NCI-H748 treated with DMSO at 0.1 percent for 48 hours (cell line): Measurements from ENCODE around the gene UBXN4.
"Not testable (repeated sequence)": the region's sequence is repeated elsewhere in the genome, so short reads cannot be mapped to it uniquely, and the experiment has no call there.

Experiments used
- DNase-seq: peaks from one replicate; lab custom pipeline; 2025; lab: John Stamatoyannopoulos, UW

The UBXN4 gene

DNA sequence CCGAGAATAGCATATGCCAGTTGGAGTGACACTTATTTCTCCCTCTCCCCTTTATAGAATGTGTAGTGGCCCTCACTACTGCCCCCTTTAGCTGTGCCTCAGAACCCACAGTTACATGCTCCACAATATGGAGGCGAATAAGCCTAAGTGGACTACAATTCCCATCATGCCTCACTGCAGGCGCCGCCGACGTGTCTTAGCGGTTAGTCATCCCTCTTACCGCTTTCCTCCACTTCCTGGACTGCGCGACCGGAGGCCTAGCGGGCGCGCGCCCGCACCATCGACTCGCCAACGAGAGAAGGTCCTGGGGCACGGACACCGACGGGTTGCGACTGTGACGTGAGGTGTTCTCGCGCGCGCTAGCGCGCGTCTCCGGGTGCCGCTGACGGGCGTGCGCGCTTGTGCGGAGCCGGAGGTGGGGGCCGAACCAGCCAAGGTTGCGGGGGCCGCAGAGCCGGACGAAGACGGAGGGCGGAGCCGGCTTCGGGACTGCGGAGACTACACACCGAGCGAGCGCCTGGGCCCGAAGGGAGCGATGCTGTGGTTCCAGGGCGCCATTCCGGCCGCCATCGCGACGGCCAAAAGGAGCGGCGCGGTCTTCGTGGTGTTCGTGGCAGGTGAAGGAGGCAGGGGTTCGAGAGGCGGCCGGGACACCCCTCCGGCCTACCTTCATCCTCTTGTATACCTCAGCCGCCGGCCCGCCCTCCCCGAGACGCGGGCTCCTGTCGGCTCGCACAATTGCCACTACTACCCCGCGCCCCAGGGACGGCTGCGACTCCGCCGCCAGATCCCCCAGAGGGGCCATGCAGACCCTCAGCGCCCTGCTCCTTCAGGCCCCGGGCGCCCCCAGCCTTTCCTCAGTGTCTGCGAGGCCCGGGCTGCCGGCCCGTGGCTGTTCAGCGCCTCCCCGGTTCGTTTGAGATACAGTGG lies at the start of gene UBXN4:
TSS of gene UBXN4 (plus strand) at position 461 of the 930 bp plus-strand sequence. CDS start at position 536, 75 bp downstream.
- DNase-seq: peak; percentile 84

DNA sequence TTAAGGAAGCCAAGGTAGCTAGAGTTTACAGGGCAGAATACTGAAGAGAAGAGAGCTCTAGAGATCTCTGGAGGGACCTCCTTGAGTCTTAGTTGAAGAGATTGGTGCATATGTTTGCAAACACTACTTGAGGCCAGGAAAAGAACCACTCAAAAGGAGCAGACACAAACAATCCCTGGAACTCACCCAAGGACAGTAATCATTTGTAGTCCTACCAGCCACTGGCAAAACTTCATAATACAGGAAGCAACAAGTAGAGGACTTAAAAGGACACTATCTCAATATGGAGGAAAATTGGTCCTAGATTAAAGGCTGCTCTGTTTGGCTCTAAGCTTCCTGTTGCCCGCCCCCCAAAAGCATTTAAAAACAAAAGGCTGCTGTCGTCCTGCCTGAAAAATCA lies 46.9 kb upstream of the UBXN4 start:
- DNase-seq: no peak

- DNase-seq: no peak
These were observed 42.8 kb upstream of the UBXN4 start for GRCh38 chr2:135698838-135699237.

DNA sequence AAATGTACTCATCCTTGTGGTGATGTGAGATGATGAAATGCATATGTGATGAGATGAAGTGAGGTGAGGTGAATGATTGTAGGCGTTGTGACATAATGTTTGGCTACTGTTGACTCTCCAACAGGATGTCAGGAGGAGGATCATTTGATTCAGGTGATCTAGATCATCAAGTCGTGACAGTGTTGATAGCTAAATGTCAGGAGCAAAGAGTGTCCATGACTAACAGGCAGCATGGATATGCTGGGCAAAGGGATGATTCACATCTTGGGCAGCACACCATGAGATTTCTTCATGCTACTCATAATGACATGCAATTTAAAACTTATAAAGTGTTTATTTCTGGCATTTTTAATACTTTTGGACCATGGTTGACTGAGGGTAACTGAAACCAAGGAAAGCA lies 40.2 kb upstream of the UBXN4 start:
- no peak for DNase-seq

DNA sequence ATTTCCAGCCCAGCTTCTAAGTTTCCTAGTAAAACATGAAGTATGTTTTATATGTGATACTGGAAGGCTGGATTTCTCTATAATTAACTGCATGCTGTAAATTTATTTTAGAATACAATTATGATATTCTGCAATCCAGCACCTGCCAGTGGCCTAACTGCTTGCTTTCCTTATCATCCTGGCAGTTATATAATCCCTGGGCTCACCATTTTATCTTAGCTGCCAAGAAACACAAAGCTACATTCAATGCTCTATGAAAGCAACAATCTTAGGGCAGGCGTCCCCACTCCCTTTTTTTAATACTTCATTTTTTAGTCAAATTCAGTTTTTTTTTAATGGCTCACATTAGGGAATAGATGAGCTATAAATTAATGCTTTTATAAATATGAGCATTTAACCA lies 38.4 kb upstream of the UBXN4 start:
- DNase-seq: no peak

GRCh38 chr2:135704075-135704474 lies 37.6 kb upstream of the UBXN4 start:
- DNase-seq: not testable (repeated sequence)

DNA sequence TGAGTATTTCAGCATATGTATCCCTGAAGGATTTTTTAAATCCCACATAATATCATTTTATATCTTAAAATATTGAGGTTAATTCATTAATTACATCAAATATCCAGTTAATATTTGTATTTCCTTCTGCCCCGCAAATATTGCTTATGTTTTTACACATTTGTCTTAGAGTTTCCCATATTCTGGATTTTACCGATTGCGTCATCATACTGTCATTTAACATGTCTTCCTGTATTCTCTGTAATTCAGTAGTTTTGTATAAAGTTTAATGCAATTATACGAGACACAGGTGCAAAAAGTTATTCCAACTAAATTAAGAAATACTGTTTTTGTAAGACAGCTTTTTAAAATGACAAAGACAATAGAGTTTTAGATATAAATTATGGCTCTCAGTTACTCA lies 33.5 kb upstream of the UBXN4 start:
- DNase-seq: no peak

GRCh38 chr2:135709992-135710391 lies 31.7 kb upstream of the UBXN4 start:
- DNase-seq: no peak

DNA sequence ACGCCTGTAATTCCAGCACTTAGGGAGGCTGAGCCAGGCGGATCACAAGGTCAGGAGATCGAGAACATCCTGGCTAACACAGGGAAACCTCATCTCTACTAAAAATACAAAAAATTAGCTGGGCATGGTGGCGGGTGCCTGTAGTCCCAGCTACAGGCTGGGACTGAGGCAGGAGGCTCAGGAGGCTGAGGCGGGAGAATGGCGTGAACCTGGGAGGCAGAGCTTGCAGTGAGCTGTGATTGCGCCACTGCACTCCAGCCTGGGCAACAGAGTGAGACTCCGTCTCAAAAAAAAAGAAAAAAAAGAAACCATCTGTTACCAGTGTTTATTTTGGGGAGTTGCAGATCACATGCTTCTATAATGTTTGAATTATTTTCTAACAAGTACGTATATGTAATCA lies 26.6 kb upstream of the UBXN4 start:
- DNase-seq: not testable (repeated sequence)

- DNase-seq: no peak
These were observed 13.5 kb upstream of the UBXN4 start for GRCh38 chr2:135728064-135728743.

DNA sequence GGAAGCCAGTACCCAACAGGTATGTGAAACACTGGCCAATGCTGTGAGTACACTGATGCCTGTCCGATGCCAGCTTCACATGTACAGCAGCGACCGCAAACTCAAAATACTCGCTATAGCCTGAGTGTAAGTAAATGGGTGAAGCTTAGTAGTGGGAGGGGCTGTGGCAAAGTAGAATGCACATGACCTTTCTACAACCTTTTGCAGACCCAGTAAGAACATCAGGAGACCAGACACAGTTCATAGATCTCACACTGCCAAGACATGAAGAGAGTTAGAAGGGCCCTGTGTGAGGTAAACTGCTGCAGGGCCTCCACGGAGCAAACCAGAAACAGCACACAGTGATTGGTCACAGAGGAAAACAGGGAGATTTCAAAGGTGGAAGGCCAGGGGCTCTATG lies 9.1 kb upstream of the UBXN4 start:
- DNase-seq: no peak

GRCh38 chr2:135733045-135733444 lies 8.6 kb upstream of the UBXN4 start:
- DNase-seq: no peak

DNA sequence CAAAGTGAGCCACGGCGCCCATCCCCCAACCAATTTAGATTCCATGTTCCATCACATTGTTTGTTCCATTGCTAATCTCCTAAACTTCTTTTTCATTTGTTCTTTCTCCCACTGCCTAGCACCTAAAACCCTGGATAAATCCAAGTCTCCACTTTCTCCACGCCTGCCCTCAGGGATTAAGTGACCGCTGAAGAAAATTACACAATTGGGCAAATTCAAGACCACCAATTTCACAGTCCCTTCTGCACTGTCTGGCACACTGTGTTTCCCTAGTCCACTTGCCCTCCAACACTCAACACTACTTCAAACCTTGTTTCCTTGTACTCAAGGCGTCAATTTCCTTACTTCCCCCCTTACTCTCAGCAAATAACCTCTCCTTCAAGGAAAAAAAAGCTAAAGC lies 5.1 kb upstream of the UBXN4 start:
- no peak for DNase-seq

- no peak for DNase-seq
These were observed 1.4 kb upstream of the UBXN4 start for GRCh38 chr2:135740206-135740605.

DNA sequence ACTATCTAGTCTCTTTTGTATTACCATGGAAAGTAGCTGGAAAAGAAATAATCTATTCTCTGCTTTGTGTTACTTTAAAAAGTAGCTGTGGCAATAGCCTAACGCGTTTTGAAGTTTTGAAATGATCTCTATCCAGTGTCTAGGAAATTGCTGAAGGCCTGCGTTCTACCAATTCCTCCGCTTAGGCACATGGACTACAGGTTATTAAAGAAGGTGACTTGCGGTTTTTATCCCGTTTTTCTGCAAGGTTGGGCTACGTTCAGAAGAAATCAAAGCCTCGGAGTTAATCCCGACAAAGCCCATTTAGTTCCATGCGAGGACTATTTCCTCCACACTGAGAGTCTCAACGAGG lies 636 bp upstream of the UBXN4 start:
- no peak for DNase-seq

- DNase-seq: no peak
These were observed 686 bp downstream of the UBXN4 start for GRCh38 chr2:135742325-135742757.

DNA sequence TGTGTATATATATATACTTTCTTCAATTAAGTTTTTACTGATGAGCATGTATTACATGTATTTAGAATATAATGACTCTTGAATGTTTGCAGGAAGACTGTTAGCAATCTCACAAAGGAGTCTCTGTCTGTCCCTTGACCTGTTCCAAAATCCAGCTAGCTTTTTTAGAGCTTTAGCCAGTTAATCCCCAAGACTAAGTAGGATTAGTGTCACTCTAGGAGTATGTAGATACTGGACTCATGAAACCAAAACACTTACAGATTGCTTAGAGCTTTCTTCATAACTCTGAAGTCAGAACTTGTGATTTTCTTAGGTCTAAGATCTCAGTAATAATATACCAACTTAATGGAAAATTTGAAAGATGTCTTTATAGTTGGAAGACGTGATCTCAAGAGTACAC lies 2.2 kb downstream of the UBXN4 start:
- no peak for DNase-seq

GRCh38 chr2:135744760-135745314 lies 3.2 kb downstream of the UBXN4 start:
- DNase-seq: no peak

GRCh38 chr2:135745545-135745944 lies 3.9 kb downstream of the UBXN4 start:
- no peak for DNase-seq

- no peak for DNase-seq
These were observed 13.9 kb downstream of the UBXN4 start for GRCh38 chr2:135755573-135755972.

- no peak for DNase-seq
These were observed 15.0 kb downstream of the UBXN4 start for GRCh38 chr2:135756692-135757091.

DNA sequence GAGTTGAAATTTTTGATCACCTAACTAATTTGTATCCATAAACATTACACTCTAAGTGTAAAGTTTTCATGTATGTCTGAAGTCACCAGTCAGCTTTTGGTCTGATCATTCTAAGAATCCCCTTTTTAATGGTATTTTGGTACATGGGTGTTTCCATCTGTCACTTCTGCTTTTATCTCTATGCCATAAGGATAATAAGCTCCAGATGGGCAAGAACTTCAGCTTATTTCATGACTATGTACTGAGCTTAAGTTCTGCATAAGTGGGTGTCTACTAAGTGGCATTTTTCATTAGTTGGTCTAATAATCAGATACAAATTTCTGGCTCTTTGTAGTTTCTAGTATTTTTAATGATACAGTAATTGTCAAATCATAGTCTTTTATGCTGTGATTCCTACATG lies 20.4 kb downstream of the UBXN4 start:
- no peak for DNase-seq

- no peak for DNase-seq
These were observed 20.9 kb downstream of the UBXN4 start for GRCh38 chr2:135762530-135762929.
